HepG2 (cell line): ENCODE results near the gene EPB41L2. TPM values are rescaled to one million over a fixed set of nuclear protein-coding genes. Genes with fewer than 3 reads are reported as not detected.

ENCODE experiments used
- ARID2 ChIP-seq: sonication (generic); formaldehyde crosslinking; IDR thresholded peaks from 2 replicates; pipeline ENCODE4 v1.8.1; 2022; ENCODE audit warnings: mild to moderate bottlenecking, missing genetic modification reagents, borderline replicate concordance
- ATAD3A ChIP-seq: sonication (generic); formaldehyde crosslinking; IDR thresholded peaks from 2 replicates; pipeline ENCODE4 v1.4.0; 2020; ENCODE audit warnings: missing genetic modification reagents
- ATM ChIP-seq: fragments of 450-650 bp; IDR thresholded peaks from 2 replicates; pipeline ENCODE4 v1.7.1; 2017; ENCODE audit warnings: mild to moderate bottlenecking, borderline replicate concordance
- E2F2 ChIP-seq: sonication (generic); formaldehyde crosslinking; IDR thresholded peaks from 2 replicates; pipeline ENCODE4 v1.4.0; 2020; ENCODE audit warnings: missing genetic modification reagents, borderline replicate concordance
- ETV6 ChIP-seq: sonication (generic); formaldehyde crosslinking; conservative IDR thresholded peaks from 2 replicates; pipeline ENCODE4 v1.4.0; 2020; ENCODE audit warnings: missing genetic modification reagents
- FOXP1 ChIP-seq, 2 experiments: fragments of 450-650 bp in 1 of 2; IDR thresholded peaks; 2 replicates each; pipeline ENCODE4 v1.6.1; 2017 to 2018; ENCODE audit warnings: antibody characterized with exemption in 1 of 2
- KDM4B ChIP-seq: sonication (generic); formaldehyde crosslinking; IDR thresholded peaks from 2 replicates; pipeline ENCODE4 v1.4.0; 2020; ENCODE audit warnings: missing genetic modification reagents
- KLF6 ChIP-seq: IDR thresholded peaks from 2 replicates; pipeline ENCODE4 v1.8.0; 2016; ENCODE audit warnings: missing biosample characterization, missing genetic modification reagents
- MTA1 ChIP-seq: sonication (generic); formaldehyde crosslinking; IDR thresholded peaks from 2 replicates; pipeline ENCODE4 v1.4.0; 2020; ENCODE audit warnings: missing genetic modification reagents, mild to moderate bottlenecking, borderline replicate concordance
- MTA3 ChIP-seq: sonication (generic); formaldehyde crosslinking; IDR thresholded peaks from 2 replicates; pipeline ENCODE4 v1.4.0; 2020; ENCODE audit warnings: missing genetic modification reagents
- NFE2 ChIP-seq: sonication (generic); formaldehyde crosslinking; IDR thresholded peaks from 2 replicates; pipeline ENCODE4 v1.4.0; 2020; ENCODE audit warnings: missing genetic modification reagents
- NR0B2 ChIP-seq: sonication (generic); formaldehyde crosslinking; IDR thresholded peaks from 2 replicates; pipeline ENCODE4 v1.4.0; 2020; ENCODE audit warnings: mild to moderate bottlenecking, missing genetic modification reagents
- REPIN1 ChIP-seq: sonication (generic); formaldehyde crosslinking; IDR thresholded peaks from 2 replicates; pipeline ENCODE4 v1.8.0; 2022; ENCODE audit warnings: missing genetic modification reagents, low read depth, mild to moderate bottlenecking, borderline replicate concordance
- SMYD3 ChIP-seq: sonication (generic); formaldehyde crosslinking; IDR thresholded peaks from 2 replicates; pipeline ENCODE4 v1.8.1; 2023; ENCODE audit warnings: mild to moderate bottlenecking, missing genetic modification reagents
- SP2 ChIP-seq: sonication (generic); formaldehyde crosslinking; IDR thresholded peaks from 2 replicates; pipeline ENCODE4 v1.5.1; 2020; ENCODE audit warnings: mild to moderate bottlenecking, missing genetic modification reagents
- TBL1XR1 ChIP-seq: fragments of 150-350 bp; IDR thresholded peaks from 2 replicates; pipeline ENCODE4 v1.6.1; 2014; ENCODE audit warnings: borderline replicate concordance, low read length; ENCODE audit not compliant: partially characterized antibody
- ZFP62 ChIP-seq: sonication (generic); formaldehyde crosslinking; IDR thresholded peaks from 2 replicates; pipeline ENCODE4 v1.4.0; 2020; ENCODE audit warnings: missing genetic modification reagents
- ZFP82 ChIP-seq: sonication (generic); formaldehyde crosslinking; IDR thresholded peaks from 2 replicates; pipeline ENCODE4 v1.5.1; 2020; ENCODE audit warnings: mild to moderate bottlenecking, missing genetic modification reagents, borderline replicate concordance
- ZFP90 ChIP-seq: sonication (generic); formaldehyde crosslinking; IDR thresholded peaks from 2 replicates; pipeline ENCODE4 v1.8.0; 2022; ENCODE audit warnings: missing genetic modification reagents, mild to moderate bottlenecking, inconsistent platforms, borderline replicate concordance
- ZKSCAN1 ChIP-seq: fragments of 150-350 bp; IDR thresholded peaks from 2 replicates; pipeline ENCODE4 v1.6.1; 2014; ENCODE audit warnings: low read length
- polyA plus RNA-seq, 8 experiments: library from polyadenylated mRNA; depleted of rRNA in 3 of 8; stranded (reverse) in 7 of 8; unstranded in 1 of 8; fragments of >200 nt; fragmentation: Illumina TruSeq in 4 of 8; extraction: Trizol in 4 of 8; gene quantifications; 2 replicates each; pipeline versions ENCODE4 v1.2.1 to v1.2.3, GENCODE V29; 2011 to 2016; ENCODE audit warnings: low read depth in 4 of 8, missing spikeins in 1 of 8, mixed read lengths in 1 of 8; ENCODE audit not compliant: insufficient read depth in 1 of 8
- total RNA-seq, 5 experiments: library from RNA; depleted of rRNA; stranded (reverse); fragments of >200 nt; fragmentation: Illumina TruSeq; extraction: Trizol; gene quantifications; 2 replicates each; pipeline ENCODE4 v1.2.3, GENCODE V29; 2016; ENCODE audit warnings: low read depth in 1 of 5
- TF ChIP-seq, protein P1 (sequence below): sonication (generic); formaldehyde crosslinking; IDR thresholded peaks from 2 replicates; pipeline ENCODE4 v1.9.0; 2021; ENCODE audit warnings: missing genetic modification reagents, borderline replicate concordance
- TF ChIP-seq, protein P2 (sequence below), 2 experiments: IDR thresholded peaks; 2 replicates each; pipeline ENCODE4 v1.6.1; 2011 to 2012; ENCODE audit warnings: low read length in 2 of 2, borderline replicate concordance in 1 of 2, low read depth in 1 of 2, mild to moderate bottlenecking in 1 of 2, moderate library complexity in 1 of 2

The EPB41L2 gene
- total and polyA plus RNA-seq, 2 of the 13 experiments (the other 11 are each of a cell fraction or from before 2014, with no cell fraction given) = 41.7 to 56.4 TPM

- TF ChIP-seq, protein P1, sequence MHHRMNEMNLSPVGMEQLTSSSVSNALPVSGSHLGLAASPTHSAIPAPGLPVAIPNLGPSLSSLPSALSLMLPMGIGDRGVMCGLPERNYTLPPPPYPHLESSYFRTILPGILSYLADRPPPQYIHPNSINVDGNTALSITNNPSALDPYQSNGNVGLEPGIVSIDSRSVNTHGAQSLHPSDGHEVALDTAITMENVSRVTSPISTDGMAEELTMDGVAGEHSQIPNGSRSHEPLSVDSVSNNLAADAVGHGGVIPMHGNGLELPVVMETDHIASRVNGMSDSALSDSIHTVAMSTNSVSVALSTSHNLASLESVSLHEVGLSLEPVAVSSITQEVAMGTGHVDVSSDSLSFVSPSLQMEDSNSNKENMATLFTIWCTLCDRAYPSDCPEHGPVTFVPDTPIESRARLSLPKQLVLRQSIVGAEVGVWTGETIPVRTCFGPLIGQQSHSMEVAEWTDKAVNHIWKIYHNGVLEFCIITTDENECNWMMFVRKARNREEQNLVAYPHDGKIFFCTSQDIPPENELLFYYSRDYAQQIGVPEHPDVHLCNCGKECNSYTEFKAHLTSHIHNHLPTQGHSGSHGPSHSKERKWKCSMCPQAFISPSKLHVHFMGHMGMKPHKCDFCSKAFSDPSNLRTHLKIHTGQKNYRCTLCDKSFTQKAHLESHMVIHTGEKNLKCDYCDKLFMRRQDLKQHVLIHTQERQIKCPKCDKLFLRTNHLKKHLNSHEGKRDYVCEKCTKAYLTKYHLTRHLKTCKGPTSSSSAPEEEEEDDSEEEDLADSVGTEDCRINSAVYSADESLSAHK (CRISPR knock-in tag) = no peak
- TF ChIP-seq NR0B2 (CRISPR knock-in tag) (no peak), MTA3 (CRISPR knock-in tag) (no peak), ETV6 (CRISPR knock-in tag) (peak; percentile 92), KDM4B (CRISPR knock-in tag) (peak; percentile 68; the same call in 1 of the 2 replicates), SMYD3 (peak; percentile 69; the same call in 1 of the 2 replicates), E2F2 (CRISPR knock-in tag) (no peak), ZFP62 (no peak), TBL1XR1 (peak; percentile 88), FOXP1 (IDR thresholded peaks at IDR 0.05) (peak; percentile 88), FOXP1 (CRISPR knock-in tag; IDR thresholded peaks at IDR 0.05) (peak; percentile 99), NFE2 (CRISPR knock-in tag) (no peak), REPIN1 (CRISPR knock-in tag) (peak; percentile 70; the same call in 1 of the 2 replicates), ZFP82 (no peak), ATM (no peak), MTA1 (CRISPR knock-in tag) (no peak; the same call in 1 of the 2 replicates), SP2 (CRISPR knock-in tag) (no peak), ZKSCAN1 (no peak), KLF6 (0 out of 2 replicates have a peak, but pooled peaks have one; percentile 52), ZFP90 (CRISPR knock-in tag) (peak; percentile 61; the same call in 1 of the 2 replicates), ARID2 (peak; percentile 61; the same call in 1 of the 2 replicates), ATAD3A (no peak)
- TF ChIP-seq, protein P2, sequence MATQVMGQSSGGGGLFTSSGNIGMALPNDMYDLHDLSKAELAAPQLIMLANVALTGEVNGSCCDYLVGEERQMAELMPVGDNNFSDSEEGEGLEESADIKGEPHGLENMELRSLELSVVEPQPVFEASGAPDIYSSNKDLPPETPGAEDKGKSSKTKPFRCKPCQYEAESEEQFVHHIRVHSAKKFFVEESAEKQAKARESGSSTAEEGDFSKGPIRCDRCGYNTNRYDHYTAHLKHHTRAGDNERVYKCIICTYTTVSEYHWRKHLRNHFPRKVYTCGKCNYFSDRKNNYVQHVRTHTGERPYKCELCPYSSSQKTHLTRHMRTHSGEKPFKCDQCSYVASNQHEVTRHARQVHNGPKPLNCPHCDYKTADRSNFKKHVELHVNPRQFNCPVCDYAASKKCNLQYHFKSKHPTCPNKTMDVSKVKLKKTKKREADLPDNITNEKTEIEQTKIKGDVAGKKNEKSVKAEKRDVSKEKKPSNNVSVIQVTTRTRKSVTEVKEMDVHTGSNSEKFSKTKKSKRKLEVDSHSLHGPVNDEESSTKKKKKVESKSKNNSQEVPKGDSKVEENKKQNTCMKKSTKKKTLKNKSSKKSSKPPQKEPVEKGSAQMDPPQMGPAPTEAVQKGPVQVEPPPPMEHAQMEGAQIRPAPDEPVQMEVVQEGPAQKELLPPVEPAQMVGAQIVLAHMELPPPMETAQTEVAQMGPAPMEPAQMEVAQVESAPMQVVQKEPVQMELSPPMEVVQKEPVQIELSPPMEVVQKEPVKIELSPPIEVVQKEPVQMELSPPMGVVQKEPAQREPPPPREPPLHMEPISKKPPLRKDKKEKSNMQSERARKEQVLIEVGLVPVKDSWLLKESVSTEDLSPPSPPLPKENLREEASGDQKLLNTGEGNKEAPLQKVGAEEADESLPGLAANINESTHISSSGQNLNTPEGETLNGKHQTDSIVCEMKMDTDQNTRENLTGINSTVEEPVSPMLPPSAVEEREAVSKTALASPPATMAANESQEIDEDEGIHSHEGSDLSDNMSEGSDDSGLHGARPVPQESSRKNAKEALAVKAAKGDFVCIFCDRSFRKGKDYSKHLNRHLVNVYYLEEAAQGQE (IDR thresholded peaks at IDR 0.05; ENCODE audit: borderline replicate concordance in 1 of 2, low read depth in 1 of 2, low read length in 2 of 2) = peak in 1 of 2 experiments; percentile 78; a peak in 2 of 4 replicates
These were observed 24.3 kb downstream of the EPB41L2 start (continued) for GRCh38 chr6:131038597-131039344.
